GM21360 (cell line): ENCODE data around the gene IFIT1.
A peak's percentile ranks its signal among the peaks of the same experiment; 100 is the strongest.
"Not testable (repeated sequence)": the region's sequence is repeated elsewhere in the genome, so short reads cannot be mapped to it uniquely, and the experiment has no call there.

Experiments
- ATAC-seq: cut with Tn5 transposase; IDR thresholded peaks from one replicate; pipeline ENCODE4 v1.9.1; 2021; ENCODE audit warnings: mild to moderate bottlenecking, moderate library complexity; ENCODE audit not compliant: unreplicated experiment

IFIT1 gene

DNA sequence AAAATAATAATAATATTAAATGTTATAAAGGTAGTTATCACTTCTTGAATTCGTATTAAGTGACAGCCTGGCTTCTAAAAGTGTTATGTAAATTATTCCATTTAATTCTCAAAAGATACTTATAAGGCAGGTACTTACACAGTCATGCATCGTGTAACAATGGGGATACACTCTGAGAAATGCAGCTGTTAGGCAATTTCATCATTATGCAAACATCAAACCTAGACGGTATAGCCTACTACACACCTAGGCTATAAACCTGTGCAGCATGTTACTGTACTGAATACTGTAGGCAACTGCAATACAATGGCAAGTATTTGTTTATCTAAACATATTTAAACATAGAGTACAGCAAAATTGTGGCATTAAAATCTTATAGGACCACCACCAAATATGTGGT lies 1.5 kb downstream of the IFIT1 start:
- ATAC-seq: no peak

- ATAC-seq: no peak
Measured at GRCh38 chr10:89395141-89395540, 2.7 kb downstream of the IFIT1 start.

GRCh38 chr10:89398003-89398749 lies 5.8 kb downstream of the IFIT1 start:
- no peak for ATAC-seq

DNA sequence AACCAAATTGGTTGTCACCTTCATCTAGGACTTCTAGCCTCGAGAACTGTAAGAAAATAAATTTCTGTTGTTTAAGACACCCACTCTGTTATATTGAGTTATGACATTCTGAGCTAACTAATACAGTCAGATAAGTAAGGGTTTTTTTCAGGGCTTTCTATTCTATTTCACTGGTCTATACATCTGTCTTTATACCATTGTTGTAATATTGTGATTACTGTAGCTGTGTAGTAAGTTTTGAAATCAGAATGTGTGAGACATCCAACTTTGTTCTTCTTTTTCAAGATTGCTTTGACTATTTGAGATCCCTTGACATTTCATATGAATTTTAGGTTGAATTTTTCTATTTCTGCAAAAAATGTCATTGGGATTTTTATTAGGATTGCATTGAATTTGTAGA lies 7.5 kb downstream of the IFIT1 start:
- ATAC-seq: no peak

DNA sequence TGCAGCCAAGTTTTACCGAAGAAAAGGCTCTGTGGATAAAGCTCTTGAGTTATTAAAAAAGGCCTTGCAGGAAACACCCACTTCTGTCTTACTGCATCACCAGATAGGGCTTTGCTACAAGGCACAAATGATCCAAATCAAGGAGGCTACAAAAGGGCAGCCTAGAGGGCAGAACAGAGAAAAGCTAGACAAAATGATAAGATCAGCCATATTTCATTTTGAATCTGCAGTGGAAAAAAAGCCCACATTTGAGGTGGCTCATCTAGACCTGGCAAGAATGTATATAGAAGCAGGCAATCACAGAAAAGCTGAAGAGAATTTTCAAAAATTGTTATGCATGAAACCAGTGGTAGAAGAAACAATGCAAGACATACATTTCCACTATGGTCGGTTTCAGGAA lies 10.6 kb downstream of the IFIT1 start:
- ATAC-seq: no peak

GRCh38 chr10:89404104-89405047 lies 12.0 kb downstream of the IFIT1 start:
- ATAC-seq: no peak

DNA sequence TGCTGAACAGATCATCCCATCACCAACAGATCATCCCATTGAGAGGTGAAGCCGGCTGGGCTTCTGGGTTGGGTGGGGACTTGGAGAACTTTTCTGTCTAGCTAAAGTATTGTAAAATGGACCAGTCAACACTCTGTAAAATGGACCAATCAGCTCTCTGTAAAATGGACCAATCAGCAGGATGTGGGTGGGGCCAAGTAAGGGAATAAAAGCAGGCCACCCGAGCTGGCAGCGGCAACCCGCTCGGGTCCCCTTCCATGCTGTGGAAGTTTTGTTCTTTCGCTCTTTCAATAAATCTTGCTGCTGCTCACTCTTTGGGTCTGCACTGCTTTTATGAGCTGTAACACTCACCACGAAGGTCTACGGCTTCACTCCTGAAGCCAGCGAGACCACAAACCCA lies 13.8 kb downstream of the IFIT1 start:
- not testable (repeated sequence) for ATAC-seq

- ATAC-seq: not testable (repeated sequence)
Measured at GRCh38 chr10:89407792-89408191, 15.4 kb downstream of the IFIT1 start.

- ATAC-seq: not testable (repeated sequence)
Measured at GRCh38 chr10:89409282-89409681, 16.9 kb downstream of the IFIT1 start.

DNA sequence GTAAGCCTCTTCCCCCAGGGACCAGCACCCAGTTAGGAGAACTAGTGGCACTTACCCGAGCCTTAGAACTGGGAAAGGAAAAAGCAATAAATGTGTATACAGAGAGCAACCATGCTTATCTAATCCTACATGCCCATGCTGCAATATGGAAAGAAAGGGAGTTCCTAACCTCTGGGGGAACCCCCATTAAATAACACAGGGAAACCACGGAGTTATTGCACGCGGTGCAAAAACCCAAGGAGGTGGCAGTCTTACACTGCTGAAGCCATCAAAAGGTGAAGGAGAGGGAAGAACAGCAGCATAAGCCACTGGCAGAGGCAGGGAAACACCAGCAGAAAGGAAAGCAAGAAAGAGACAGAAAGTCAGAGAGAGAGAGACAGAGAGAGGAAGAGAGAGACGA lies 18.1 kb downstream of the IFIT1 start:
- ATAC-seq: not testable (repeated sequence)

DNA sequence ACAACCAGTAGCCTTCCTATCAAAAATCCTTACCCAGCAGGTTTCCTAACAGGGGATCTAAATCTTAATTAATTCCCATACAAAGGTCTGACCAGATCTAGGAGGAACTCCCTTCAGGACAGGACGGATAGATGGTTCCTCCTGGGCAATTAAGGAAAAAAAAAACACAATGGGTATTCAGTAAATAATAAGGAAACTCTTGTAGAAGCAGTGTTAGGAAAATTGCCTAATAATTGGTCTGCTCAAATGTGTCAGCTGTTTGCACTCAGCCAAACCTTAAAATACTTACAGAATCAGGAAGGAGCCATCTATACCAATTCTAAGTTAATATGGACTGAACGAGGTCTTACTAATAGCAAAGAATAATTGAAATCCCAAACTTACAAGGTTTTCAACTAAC lies 18.7 kb downstream of the IFIT1 start:
- not testable (repeated sequence) for ATAC-seq

DNA sequence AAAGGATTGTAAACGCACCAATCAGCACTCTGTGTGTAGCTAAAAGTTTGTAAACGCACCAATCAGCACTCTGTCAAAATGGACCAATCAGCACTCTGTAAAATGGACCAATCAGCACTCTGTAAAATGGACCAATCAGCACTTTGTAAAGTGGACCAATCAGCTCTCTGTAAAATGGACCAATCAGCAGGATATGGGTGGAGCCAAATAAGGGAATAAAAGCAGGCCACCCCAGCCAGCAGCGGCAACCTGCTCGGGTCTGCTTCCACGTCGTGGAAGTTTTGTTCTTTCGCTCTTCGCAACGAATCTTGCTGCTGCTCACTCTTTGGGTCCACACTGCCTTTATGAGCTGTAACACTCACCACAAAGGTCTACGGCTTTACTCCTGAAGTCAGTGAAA lies 19.9 kb downstream of the IFIT1 start:
- ATAC-seq: not testable (repeated sequence)

DNA sequence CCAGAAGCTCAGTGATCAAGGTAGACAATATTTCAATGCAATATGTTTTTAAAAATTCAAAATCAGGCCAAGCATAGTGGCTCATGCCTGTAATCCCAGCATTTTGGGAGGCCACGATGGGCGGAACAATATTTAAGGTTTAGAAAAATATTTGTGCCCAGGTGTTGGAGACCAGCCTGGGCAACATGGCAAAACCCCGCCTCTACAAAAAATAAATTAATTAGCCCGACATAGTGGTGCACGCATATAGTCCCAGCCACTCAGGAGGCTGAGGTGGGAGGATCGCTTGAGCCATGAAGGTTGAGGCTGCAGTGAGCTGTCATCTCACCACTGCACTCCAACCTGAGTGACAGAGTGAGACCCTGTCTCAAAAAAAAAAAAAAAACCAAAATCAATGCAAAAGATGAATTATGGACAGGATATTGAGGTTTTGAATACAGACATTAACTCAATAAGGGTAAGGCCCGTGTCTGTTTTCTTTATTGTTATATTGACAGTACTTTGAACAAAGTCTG lies 21.0 kb downstream of the IFIT1 start:
- ATAC-seq: no peak

- peak; percentile 75 for ATAC-seq
Measured at GRCh38 chr10:89414146-89414878, 21.9 kb downstream of the IFIT1 start, which contains the start of gene IFIT5. Gene IFIT5 (plus strand): TSS chr10:89414568. CDS start chr10:89414799, 231 bp downstream.

DNA sequence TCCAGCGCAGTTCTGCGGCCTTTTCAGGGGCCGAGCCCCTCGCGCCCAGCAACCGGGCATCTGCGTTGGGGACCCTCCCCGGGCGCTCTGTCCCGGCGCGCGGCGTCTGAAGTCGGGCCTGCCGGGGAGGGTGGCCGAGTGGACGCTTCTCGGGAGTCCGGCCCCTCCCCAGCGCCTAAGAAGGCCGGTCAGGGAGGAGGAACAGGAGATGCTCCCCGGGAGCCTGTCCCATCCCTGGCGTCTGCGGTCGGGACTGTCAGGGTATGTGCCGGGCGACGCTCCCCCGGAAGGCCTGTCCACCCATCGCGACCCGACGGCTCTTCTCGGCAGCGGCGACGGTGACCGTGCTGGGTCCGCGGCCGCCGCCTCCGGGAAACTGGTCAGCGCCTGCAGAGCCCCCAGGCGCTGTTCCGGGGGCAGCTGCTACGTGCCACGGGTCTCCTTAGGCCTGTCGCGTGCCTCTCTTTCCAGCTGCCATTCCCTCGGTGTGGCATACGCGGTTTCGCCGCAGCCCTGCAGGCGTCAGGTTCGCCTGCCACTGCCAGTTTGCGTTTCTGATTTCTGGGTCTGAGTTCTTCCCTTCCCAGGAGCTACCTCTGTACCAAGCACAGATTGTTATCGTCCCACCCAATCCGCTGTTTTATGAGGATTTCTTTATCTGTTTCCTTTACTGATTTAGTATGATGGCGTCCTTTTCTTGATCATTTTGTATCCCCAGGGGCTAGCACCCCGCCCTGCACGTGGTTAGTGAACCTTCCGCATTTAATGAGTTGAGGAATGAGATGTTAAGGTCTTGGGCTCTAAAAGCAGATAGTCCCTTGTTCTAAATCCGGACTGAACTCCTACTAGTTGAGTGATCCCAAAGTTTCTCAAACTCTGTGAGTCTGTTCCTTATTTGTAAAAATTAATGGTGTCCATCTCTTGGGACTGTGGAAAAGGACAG lies 22.7 kb downstream of the IFIT1 start:
- peak; percentile 30 for ATAC-seq

DNA sequence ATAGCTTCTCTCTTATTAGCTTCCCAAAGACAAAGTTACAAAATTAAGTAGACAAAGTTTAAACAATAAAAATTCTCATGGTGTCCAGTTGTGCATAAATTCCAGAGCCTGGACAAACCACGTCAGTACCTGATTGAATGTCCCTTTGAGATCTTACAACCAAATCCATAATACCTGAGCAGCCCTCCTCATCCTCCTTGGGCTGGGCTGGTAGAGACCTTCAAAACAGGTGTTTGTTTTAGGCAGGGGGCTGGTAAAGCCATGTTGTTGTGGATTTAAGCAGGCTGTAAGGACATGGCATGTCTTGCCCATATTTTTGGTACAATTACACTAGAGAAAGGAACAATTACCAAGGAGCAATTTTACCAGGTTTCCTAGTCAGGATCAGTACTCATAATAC lies 24.0 kb downstream of the IFIT1 start:
- ATAC-seq: no peak

- ATAC-seq: no peak
Measured at GRCh38 chr10:89419548-89419947, 27.1 kb downstream of the IFIT1 start.

GRCh38 chr10:89421018-89421476 lies 28.6 kb downstream of the IFIT1 start:
- ATAC-seq: no peak

DNA sequence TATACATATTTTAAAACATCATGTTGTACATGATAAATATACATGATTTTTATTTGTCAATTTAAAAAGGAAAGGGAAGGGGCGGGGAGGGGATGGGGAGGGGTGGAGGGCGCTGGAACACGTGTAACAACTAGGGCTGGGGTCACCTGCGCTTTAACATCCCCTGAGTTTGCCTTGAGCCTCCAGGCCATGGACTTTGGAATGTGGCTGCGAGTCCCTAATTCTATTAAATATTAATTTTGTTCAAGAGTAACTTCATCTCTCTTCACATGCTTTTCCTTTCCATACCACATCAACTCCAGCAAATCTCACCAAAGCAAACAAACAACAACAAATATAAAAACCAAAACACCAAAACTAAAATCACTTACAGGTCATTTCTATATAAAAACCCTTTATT lies 32.6 kb downstream of the IFIT1 start:
- ATAC-seq: no peak
